Measurements from ENCODE around the gene CCDC34.

Gene CCDC34

GRCh38 chr11:27362749-27363575, at the start of gene CCDC34:
CCDC34 (minus strand) TSS chr11:27363215; CDS start chr11:27363194, 21 bp downstream.
- peak; percentile 88 for DNase-seq

- no peak for DNase-seq
Observed at GRCh38 chr11:27412192-27412691, 49.2 kb upstream of the CCDC34 start.

GRCh38 chr11:27411328-27411727, 48.3 kb upstream of the CCDC34 start:
- no peak for DNase-seq

- DNase-seq: no peak
Observed at GRCh38 chr11:27410272-27410671, 47.3 kb upstream of the CCDC34 start.

- no peak for DNase-seq
Observed at GRCh38 chr11:27409742-27410141, 46.7 kb upstream of the CCDC34 start.

- DNase-seq: no peak
Observed at GRCh38 chr11:27409049-27409448, 46.0 kb upstream of the CCDC34 start.

GRCh38 chr11:27408246-27408800, 45.3 kb upstream of the CCDC34 start:
- no peak for DNase-seq

GRCh38 chr11:27406498-27407354, 43.7 kb upstream of the CCDC34 start:
- DNase-seq: no peak

GRCh38 chr11:27405134-27405533, 42.1 kb upstream of the CCDC34 start:
- no peak for DNase-seq

GRCh38 chr11:27404427-27404826, 41.4 kb upstream of the CCDC34 start:
- no peak for DNase-seq

- no peak for DNase-seq
Observed at GRCh38 chr11:27403195-27403594, 40.2 kb upstream of the CCDC34 start.

GRCh38 chr11:27402450-27402849, 39.4 kb upstream of the CCDC34 start:
- DNase-seq: no peak

- no peak for DNase-seq
Observed at GRCh38 chr11:27401833-27402316, 38.9 kb upstream of the CCDC34 start.

- DNase-seq: no peak
Observed at GRCh38 chr11:27401280-27401832, 38.3 kb upstream of the CCDC34 start.

- DNase-seq: no peak
Observed at GRCh38 chr11:27398400-27398770, 35.4 kb upstream of the CCDC34 start.

- no peak for DNase-seq
Observed at GRCh38 chr11:27397624-27398399, 34.8 kb upstream of the CCDC34 start.

GRCh38 chr11:27396259-27396839, 33.3 kb upstream of the CCDC34 start:
- DNase-seq: no peak

GRCh38 chr11:27395556-27396258, 32.7 kb upstream of the CCDC34 start:
- DNase-seq: no peak

GRCh38 chr11:27394781-27395228, 31.8 kb upstream of the CCDC34 start:
- DNase-seq: no peak

GRCh38 chr11:27392278-27393114, 29.5 kb upstream of the CCDC34 start:
- no peak for DNase-seq

Measured in activated CD4-positive, alpha-beta T cell treated with anti-CD3 and anti-CD28 coated beads, Interleukin-2, amount 50 U/mL, for 48 hours (primary cell).